Measurements from ENCODE around the gene NKAIN1.

- no peak for TF ChIP-seq EZH2phosphoT487 (IDR thresholded peaks at IDR 0.05; ENCODE audit: low read length)
- TF ChIP-seq CTCF (IDR thresholded peaks at IDR 0.05; ENCODE audit: low read length) = no peak
Observed at GRCh38 chr1:31164291-31164690, 75.4 kb downstream of the NKAIN1 start.
